Colonic mucosa (tissue), 4 donors: ENCODE results near the gene MCTP2. TPM values are rescaled to one million over a fixed set of nuclear protein-coding genes. Genes with fewer than 3 reads are reported as not detected.

Experiments used
- DNase-seq: peaks from one replicate; pipeline ENCODE4 v3.0.0-alpha.2; 2020
- H3K27ac ChIP-seq: fragments of 200-600 bp; one replicate; pipeline ENCODE4 v1.8.0; 2021
- H3K27me3 ChIP-seq: fragments of 200-600 bp; one replicate; pipeline ENCODE4 v1.8.0; 2021
- H3K36me3 ChIP-seq: fragments of 200-600 bp; one replicate; pipeline ENCODE4 v1.8.0; 2021
- H3K4me1 ChIP-seq: fragments of 200-600 bp; one replicate; pipeline ENCODE4 v1.8.0; 2021; ENCODE audit warnings: mild to moderate bottlenecking
- H3K4me3 ChIP-seq: fragments of 200-600 bp; one replicate; pipeline ENCODE4 v1.8.0; 2021
- H3K9ac ChIP-seq, 2 donors: one replicate each; pipeline ENCODE4 v1.7.0; 2013; ENCODE audit warnings: control low read depth in 2 of 2, low read depth in 2 of 2, low read length in 2 of 2
- H3K9me3 ChIP-seq: fragments of 200-600 bp; one replicate; pipeline ENCODE4 v1.8.0; 2021
- intact Hi-C: fragments of 100-400 bp; cut with DNase I; formaldehyde crosslinking; loops from one replicate; pipeline ENCODE4 v1.14.1; 2022
- total RNA-seq, 2 donors: library from RNA; stranded (reverse); fragmentation: NEBNext Ultra II Directional in 1 of 2; extraction: Animal tissue kit (Norgen Biotek cat#: 25700) in 1 of 2; gene quantifications; one replicate each; pipeline ENCODE4 v1.2.1, GENCODE V29; 2021
- TF ChIP-seq, protein P1 (sequence below): fragments of 200-600 bp; IDR thresholded peaks from one replicate; pipeline ENCODE4 v1.8.0; 2022; ENCODE audit warnings: antibody characterized with exemption, mild to moderate bottlenecking
- donor health status: healthy.
- donor health status: DM: no; HTN: no; CAD: no.
- donor health status: DM: no; HTN: no; CAD: no.

The MCTP2 gene
- total RNA-seq, 2 donors from 2014 or later: 56.4 to 88.3 TPM

DNA sequence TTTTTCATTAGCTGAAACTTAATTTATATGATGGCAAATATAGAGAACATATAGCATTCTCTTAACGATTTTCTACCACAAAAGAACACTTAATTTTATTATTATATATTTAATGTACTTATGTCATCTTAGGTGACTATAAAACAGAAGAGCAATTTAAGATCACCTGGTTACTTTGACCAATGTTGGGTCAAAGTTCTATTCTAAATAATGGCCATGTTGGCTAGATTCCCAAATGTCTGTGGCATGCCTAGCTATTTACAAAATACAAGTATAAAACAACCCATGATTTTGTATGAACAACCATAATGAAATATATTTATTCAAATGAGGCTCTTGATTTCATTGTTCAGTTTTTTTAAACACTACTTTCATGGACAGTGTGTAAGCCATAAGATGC is 200.9 kb downstream of the MCTP2 start:
- intact Hi-C loops: no loop called here
- TF ChIP-seq, protein P1, sequence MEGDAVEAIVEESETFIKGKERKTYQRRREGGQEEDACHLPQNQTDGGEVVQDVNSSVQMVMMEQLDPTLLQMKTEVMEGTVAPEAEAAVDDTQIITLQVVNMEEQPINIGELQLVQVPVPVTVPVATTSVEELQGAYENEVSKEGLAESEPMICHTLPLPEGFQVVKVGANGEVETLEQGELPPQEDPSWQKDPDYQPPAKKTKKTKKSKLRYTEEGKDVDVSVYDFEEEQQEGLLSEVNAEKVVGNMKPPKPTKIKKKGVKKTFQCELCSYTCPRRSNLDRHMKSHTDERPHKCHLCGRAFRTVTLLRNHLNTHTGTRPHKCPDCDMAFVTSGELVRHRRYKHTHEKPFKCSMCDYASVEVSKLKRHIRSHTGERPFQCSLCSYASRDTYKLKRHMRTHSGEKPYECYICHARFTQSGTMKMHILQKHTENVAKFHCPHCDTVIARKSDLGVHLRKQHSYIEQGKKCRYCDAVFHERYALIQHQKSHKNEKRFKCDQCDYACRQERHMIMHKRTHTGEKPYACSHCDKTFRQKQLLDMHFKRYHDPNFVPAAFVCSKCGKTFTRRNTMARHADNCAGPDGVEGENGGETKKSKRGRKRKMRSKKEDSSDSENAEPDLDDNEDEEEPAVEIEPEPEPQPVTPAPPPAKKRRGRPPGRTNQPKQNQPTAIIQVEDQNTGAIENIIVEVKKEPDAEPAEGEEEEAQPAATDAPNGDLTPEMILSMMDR: no peak
- Histone ChIP-seq H3K27me3 (no peaks in the 10 kb centered on the region), H3K27ac (no peak overlapping the region), H3K9ac (no peak overlapping the region), H3K9me3 (no peaks in the 10 kb centered on the region), H3K4me3 (no peak overlapping the region), H3K36me3 (no peaks in the 10 kb centered on the region), H3K4me1 (no peaks in the 10 kb centered on the region)
- DNase-seq: no peak

GRCh38 chr15:94439158-94439557 is 207.8 kb downstream of the MCTP2 start:
- H3K27ac ChIP-seq: no peak overlapping the region
- no peaks in the 10 kb centered on the region for H3K4me1 ChIP-seq
- no peak overlapping the region for H3K9ac ChIP-seq
- intact Hi-C loops: no loop called here
- no peak overlapping the region for H3K4me3 ChIP-seq
- H3K9me3 ChIP-seq: no peaks in the 10 kb centered on the region
- TF ChIP-seq, protein P1: no peak
- no peaks in the 10 kb centered on the region for H3K36me3 ChIP-seq
- no peak for DNase-seq
- no peaks in the 10 kb centered on the region for H3K27me3 ChIP-seq

- no peak overlapping the region for H3K27ac ChIP-seq
- no peaks in the 10 kb centered on the region for H3K4me1 ChIP-seq
- no peaks in the 10 kb centered on the region for H3K9me3 ChIP-seq
- TF ChIP-seq, protein P1: no peak
- no peak for DNase-seq
- H3K4me3 ChIP-seq: no peak overlapping the region
- intact Hi-C loops: no loop called here
- H3K9ac ChIP-seq: no peak overlapping the region
- H3K27me3 ChIP-seq: no peaks in the 10 kb centered on the region
- H3K36me3 ChIP-seq: no peaks in the 10 kb centered on the region
These were observed 210.4 kb downstream of the MCTP2 start for GRCh38 chr15:94441760-94442159.

DNA sequence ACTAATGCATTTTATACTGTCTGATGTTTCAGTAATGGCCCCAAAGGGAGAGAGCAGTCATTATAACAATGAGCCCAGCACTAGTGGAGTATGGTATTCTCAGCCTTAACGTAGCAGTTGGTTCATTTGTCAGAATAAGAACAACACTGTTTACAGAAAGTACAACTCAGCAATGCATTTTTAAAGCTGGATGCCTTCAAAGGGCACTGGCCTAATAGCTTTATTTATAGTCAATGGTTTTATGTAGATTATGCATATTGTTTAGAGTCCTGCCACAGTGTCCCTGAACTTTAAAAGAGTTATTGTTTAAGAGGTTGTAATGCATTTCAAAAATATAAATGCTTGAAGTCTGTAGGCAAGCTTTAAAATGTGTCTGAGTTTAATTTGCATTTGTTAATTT is 211.1 kb downstream of the MCTP2 start:
- TF ChIP-seq, protein P1: no peak
- Histone ChIP-seq H3K36me3 (no peaks in the 10 kb centered on the region), H3K27ac (no peak overlapping the region), H3K4me1 (no peaks in the 10 kb centered on the region), H3K9me3 (no peaks in the 10 kb centered on the region), H3K27me3 (no peaks in the 10 kb centered on the region), H3K4me3 (no peak overlapping the region), H3K9ac (no peak overlapping the region)
- intact Hi-C loops: no loop called here
- DNase-seq: no peak

GRCh38 chr15:94443186-94443585 is 211.8 kb downstream of the MCTP2 start:
- Histone ChIP-seq H3K9me3 (no peaks in the 10 kb centered on the region), H3K4me1 (no peaks in the 10 kb centered on the region), H3K9ac (no peak overlapping the region), H3K4me3 (no peak overlapping the region), H3K36me3 (no peaks in the 10 kb centered on the region), H3K27me3 (no peaks in the 10 kb centered on the region), H3K27ac (no peak overlapping the region)
- intact Hi-C loops: no loop called here
- TF ChIP-seq, protein P1: no peak
- no peak for DNase-seq
